ENCODE data around the gene ZKSCAN3. TPM values are rescaled to one million over a fixed set of nuclear protein-coding genes. Genes with fewer than 3 reads are reported as not detected.
"Not testable (repeated sequence)": the region's sequence is repeated elsewhere in the genome, so short reads cannot be mapped to it uniquely, and the experiment has no call there.

ZKSCAN3 gene
- total RNA-seq, 2 experiments from 2014 or later, result 1.8 TPM

GRCh38 chr6:28380381-28380780 is 30.6 kb downstream of the ZKSCAN3 start:
- Mint-ChIP-seq H3K27me3 (no peaks in the 10 kb centered on the region), H3K27ac (no peak overlapping the region), H3K4me3 (no peak overlapping the region), H3K4me1 (peaks cover 20% of the 10 kb centered on the region), H3K9me3 (peaks cover 8% of the 10 kb centered on the region), H3K36me3 (peaks cover 69% of the 10 kb centered on the region)
- DNase-seq, result no peak

GRCh38 chr6:28383235-28384142 is 33.7 kb downstream of the ZKSCAN3 start:
- Mint-ChIP-seq H3K9me3 (peaks cover 4% of the 10 kb centered on the region), H3K27me3 (no peaks in the 10 kb centered on the region), H3K27ac (peak overlapping the region; percentile 73), H3K36me3 (peaks cover 78% of the 10 kb centered on the region), H3K4me3 (peak overlapping the region; percentile 72), H3K4me1 (peaks cover 23% of the 10 kb centered on the region)
- DNase-seq, result peak; percentile 57

- H3K4me3 Mint-ChIP-seq, result no peak overlapping the region
- H3K4me1 Mint-ChIP-seq, result peaks cover 23% of the 10 kb centered on the region
- H3K27me3 Mint-ChIP-seq, result no peaks in the 10 kb centered on the region
- H3K27ac Mint-ChIP-seq, result no peak overlapping the region
- peaks cover 4% of the 10 kb centered on the region for H3K9me3 Mint-ChIP-seq
- no peak for DNase-seq
- H3K36me3 Mint-ChIP-seq, result peaks cover 82% of the 10 kb centered on the region
Measured at GRCh38 chr6:28384143-28384533, 34.4 kb downstream of the ZKSCAN3 start.

GRCh38 chr6:28390688-28391087 is 40.9 kb downstream of the ZKSCAN3 start:
- no peak overlapping the region for H3K4me3 Mint-ChIP-seq
- peaks cover 12% of the 10 kb centered on the region for H3K4me1 Mint-ChIP-seq
- H3K9me3 Mint-ChIP-seq, result peaks cover 2% of the 10 kb centered on the region
- peaks cover 71% of the 10 kb centered on the region for H3K36me3 Mint-ChIP-seq
- no peaks in the 10 kb centered on the region for H3K27me3 Mint-ChIP-seq
- no peak overlapping the region for H3K27ac Mint-ChIP-seq
- DNase-seq, result no peak

GRCh38 chr6:28393912-28394662 is 44.3 kb downstream of the ZKSCAN3 start:
- peaks cover 34% of the 10 kb centered on the region for H3K4me1 Mint-ChIP-seq
- no peak overlapping the region for H3K27ac Mint-ChIP-seq
- no peaks in the 10 kb centered on the region for H3K27me3 Mint-ChIP-seq
- peaks cover 70% of the 10 kb centered on the region for H3K36me3 Mint-ChIP-seq
- peaks cover 2% of the 10 kb centered on the region for H3K9me3 Mint-ChIP-seq
- no peak for DNase-seq
- no peak overlapping the region for H3K4me3 Mint-ChIP-seq

GRCh38 chr6:28395918-28396317 is 46.2 kb downstream of the ZKSCAN3 start:
- Mint-ChIP-seq H3K4me3 (no peak overlapping the region), H3K27me3 (no peaks in the 10 kb centered on the region), H3K4me1 (peaks cover 41% of the 10 kb centered on the region), H3K36me3 (peaks cover 64% of the 10 kb centered on the region), H3K27ac (no peak overlapping the region), H3K9me3 (peaks cover 2% of the 10 kb centered on the region)
- DNase-seq, result no peak

- Mint-ChIP-seq H3K9me3 (no peaks in the 10 kb centered on the region), H3K27me3 (peaks cover 31% of the 10 kb centered on the region), H3K27ac (peak within 1 kb of the TSS; percentile 97), H3K4me1 (peaks cover 42% of the 10 kb centered on the region), H3K4me3 (peak within 1 kb of the TSS; percentile 93), H3K36me3 (peaks cover 41% of the 10 kb centered on the region)
- peak; percentile 89 for DNase-seq
Measured at GRCh38 chr6:28399350-28400121, 49.8 kb downstream of the ZKSCAN3 start, which contains the start of gene ZSCAN12. Gene ZSCAN12, minus strand, starts transcription at chr6:28399747. Its CDS starts 1,342 bp downstream, at chr6:28398405.

- Mint-ChIP-seq H3K36me3 (peaks cover 40% of the 10 kb centered on the region), H3K4me1 (peaks cover 41% of the 10 kb centered on the region), H3K9me3 (no peaks in the 10 kb centered on the region), H3K27me3 (peaks cover 35% of the 10 kb centered on the region), H3K4me3 (peak overlapping the region; percentile 93), H3K27ac (peak overlapping the region; percentile 97)
- DNase-seq, result no peak
Measured at GRCh38 chr6:28400122-28400451, 50.3 kb downstream of the ZKSCAN3 start.

- peaks cover 32% of the 10 kb centered on the region for H3K36me3 Mint-ChIP-seq
- H3K27ac Mint-ChIP-seq, result no peak overlapping the region
- H3K4me3 Mint-ChIP-seq, result no peak overlapping the region
- peaks cover 44% of the 10 kb centered on the region for H3K27me3 Mint-ChIP-seq
- DNase-seq, result no peak
- no peaks in the 10 kb centered on the region for H3K9me3 Mint-ChIP-seq
- peaks cover 31% of the 10 kb centered on the region for H3K4me1 Mint-ChIP-seq
Measured at GRCh38 chr6:28401172-28401571, 51.4 kb downstream of the ZKSCAN3 start.

- DNase-seq, result no peak
- H3K4me1 Mint-ChIP-seq, result peaks cover 21% of the 10 kb centered on the region
- H3K27ac Mint-ChIP-seq, result no peak overlapping the region
- H3K36me3 Mint-ChIP-seq, result peaks cover 23% of the 10 kb centered on the region
- no peak overlapping the region for H3K4me3 Mint-ChIP-seq
- H3K9me3 Mint-ChIP-seq, result no peaks in the 10 kb centered on the region
- H3K27me3 Mint-ChIP-seq, result peaks cover 49% of the 10 kb centered on the region
Measured at GRCh38 chr6:28402197-28402596, 52.5 kb downstream of the ZKSCAN3 start.

- not testable (repeated sequence) for H3K4me3 Mint-ChIP-seq, H3K36me3 Mint-ChIP-seq, H3K9me3 Mint-ChIP-seq, H3K27ac Mint-ChIP-seq, DNase-seq
- H3K27me3 Mint-ChIP-seq, result peaks cover 51% of the 10 kb centered on the region
- peaks cover 22% of the 10 kb centered on the region for H3K4me1 Mint-ChIP-seq
Measured at GRCh38 chr6:28403923-28404322, 54.2 kb downstream of the ZKSCAN3 start.

- Mint-ChIP-seq H3K9me3 (no peaks in the 10 kb centered on the region), H3K4me1 (peaks cover 15% of the 10 kb centered on the region), H3K36me3 (peaks cover 2% of the 10 kb centered on the region), H3K27me3 (peaks cover 62% of the 10 kb centered on the region), H3K27ac (peak overlapping the region; percentile 11), H3K4me3 (no peak overlapping the region)
- no peak for DNase-seq
Measured at GRCh38 chr6:28407401-28407800, 57.7 kb downstream of the ZKSCAN3 start.

- peaks cover 12% of the 10 kb centered on the region for H3K4me1 Mint-ChIP-seq
- no peak for DNase-seq
- H3K9me3 Mint-ChIP-seq, result no peaks in the 10 kb centered on the region
- H3K27me3 Mint-ChIP-seq, result peaks cover 55% of the 10 kb centered on the region
- H3K4me3 Mint-ChIP-seq, result no peak overlapping the region
- peak overlapping the region; percentile 59 for H3K27ac Mint-ChIP-seq
- peaks cover 2% of the 10 kb centered on the region for H3K36me3 Mint-ChIP-seq
Measured at GRCh38 chr6:28408076-28408802, 58.5 kb downstream of the ZKSCAN3 start.

GRCh38 chr6:28410767-28411166 is 61.0 kb downstream of the ZKSCAN3 start:
- no peaks in the 10 kb centered on the region for H3K36me3 Mint-ChIP-seq
- H3K9me3 Mint-ChIP-seq, result no peaks in the 10 kb centered on the region
- peaks cover 12% of the 10 kb centered on the region for H3K4me1 Mint-ChIP-seq
- no peak for DNase-seq
- no peak overlapping the region for H3K4me3 Mint-ChIP-seq
- H3K27me3 Mint-ChIP-seq, result peaks cover 44% of the 10 kb centered on the region
- H3K27ac Mint-ChIP-seq, result no peak overlapping the region

Data from activated naive CD8-positive, alpha-beta T cell treated with anti-CD3 and anti-CD28 coated beads for 36 hours (primary cell).